ENCODE data around the gene IRF9. TPM values are rescaled to one million over a fixed set of nuclear protein-coding genes. Genes with fewer than 3 reads are reported as not detected.

The IRF9 gene
- total and polyA plus RNA-seq, 2 of the 13 experiments (the other 11 are each of a cell fraction or from before 2014, with no cell fraction given), result 14.9 to 49.7 TPM

GRCh38 chr14:24188251-24189058 lies 27.4 kb downstream of the IRF9 start, which contains the start of gene IPO4 (continued):
- no peak for TF ChIP-seq JARID2 (CRISPR knock-in tag; IDR thresholded peaks at IDR 0.05; ENCODE audit: insufficient replicate concordance)
- TF ChIP-seq PRDM10 (CRISPR knock-in tag; IDR thresholded peaks at IDR 0.05; ENCODE audit: low read depth), result peak; percentile 92
- peak; percentile 86 for TF ChIP-seq SP2 (CRISPR knock-in tag; IDR thresholded peaks at IDR 0.05)
- peak; percentile 100 for TF ChIP-seq YEATS4 (CRISPR knock-in tag; IDR thresholded peaks at IDR 0.05; ENCODE audit: borderline replicate concordance)
- TF ChIP-seq HHEX (CRISPR knock-in tag; IDR thresholded peaks at IDR 0.05), result peak; percentile 82
- TF ChIP-seq SMYD3 (CRISPR knock-in tag; IDR thresholded peaks at IDR 0.05), result peak; percentile 100
- TF ChIP-seq ZSCAN30 (CRISPR knock-in tag; IDR thresholded peaks at IDR 0.05), result no peak
- TF ChIP-seq ZBTB7A (CRISPR knock-in tag; IDR thresholded peaks at IDR 0.05), result peak; percentile 83; the same call in 1 of the 2 replicates
- TF ChIP-seq TRAFD1 (CRISPR knock-in tag; IDR thresholded peaks at IDR 0.05; ENCODE audit: borderline replicate concordance), result peak; percentile 99
- TF ChIP-seq EHMT2 (IDR thresholded peaks at IDR 0.05; ENCODE audit: borderline replicate concordance, low read depth, low read length), result peak; percentile 89; the same call in 1 of the 2 replicates
- peak; percentile 98 for TF ChIP-seq GATAD1 (CRISPR knock-in tag; IDR thresholded peaks at IDR 0.05)
- TF ChIP-seq LBX2 (CRISPR knock-in tag; IDR thresholded peaks at IDR 0.05; ENCODE audit: borderline replicate concordance), result peak; percentile 98
- peak; percentile 100 for TF ChIP-seq ETV5 (CRISPR knock-in tag; IDR thresholded peaks at IDR 0.05; ENCODE audit: borderline replicate concordance)
- TF ChIP-seq POGK (CRISPR knock-in tag; conservative IDR thresholded peaks at IDR 0.05), result peak; percentile 98
- TF ChIP-seq ZNF772 (CRISPR knock-in tag; IDR thresholded peaks at IDR 0.05), result peak; percentile 100
- TF ChIP-seq FOXA3 (CRISPR knock-in tag; IDR thresholded peaks at IDR 0.05), result peak; percentile 94
- TF ChIP-seq FOXO1 (CRISPR knock-in tag; IDR thresholded peaks at IDR 0.05), result peak; percentile 95
- TF ChIP-seq MTF2 (CRISPR knock-in tag; IDR thresholded peaks at IDR 0.05; ENCODE audit: borderline replicate concordance), result peak; percentile 75
- TF ChIP-seq ZNF296 (CRISPR knock-in tag; conservative IDR thresholded peaks at IDR 0.05), result no peak
- no peak; the same call in 1 of the 2 replicates for TF ChIP-seq ZNF484 (CRISPR knock-in tag; IDR thresholded peaks at IDR 0.05; ENCODE audit: borderline replicate concordance, low read depth)
- TF ChIP-seq ZNF556 (CRISPR knock-in tag; IDR thresholded peaks at IDR 0.05; ENCODE audit: borderline replicate concordance), result peak; percentile 100

Data from HepG2 (cell line).